Peyer's patch (tissue), 4 donors: ENCODE results near the gene PPP1R3D.

Source experiments
- POLR2A ChIP-seq, 2 donors: fragments of 450-650 bp; IDR thresholded peaks; one replicate each; pipeline ENCODE4 v1.5.1; 2017; ENCODE audit warnings: antibody characterized with exemption in 2 of 2, mild to moderate bottlenecking in 2 of 2, moderate library complexity in 2 of 2
- TF ChIP-seq, protein P1 (sequence below), 6 experiments: fragments of 450-650 bp in 4 of 6; fragments of 200-600 bp in 2 of 6; sonication (generic) in 1 of 6; IDR thresholded peaks; one replicate each; pipeline ENCODE4 v1.5.1; 2017 to 2019; ENCODE audit warnings: antibody characterized with exemption in 6 of 6, mild to moderate bottlenecking in 3 of 6, moderate library complexity in 1 of 6

DNA sequence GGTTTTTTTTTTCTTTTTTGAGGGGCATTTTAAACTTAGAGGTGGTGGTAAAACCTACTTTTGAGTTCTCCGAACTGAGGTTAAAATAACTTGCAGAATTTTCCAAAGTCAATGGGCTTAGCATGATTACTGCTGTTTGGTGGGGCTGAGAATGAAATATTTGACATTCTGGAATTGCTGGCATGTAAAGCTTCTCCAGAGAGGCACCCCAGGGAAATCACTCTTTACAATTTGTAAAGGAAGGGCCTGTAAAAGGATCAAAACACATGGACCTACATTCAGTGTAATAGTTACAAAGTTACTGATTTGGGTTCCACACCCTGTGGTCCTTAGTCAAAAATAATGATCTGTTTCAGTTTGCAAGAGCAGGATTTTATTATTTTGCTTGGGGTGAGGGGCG is 5.6 kb upstream of the PPP1R3D start:
- TF ChIP-seq, protein P1, sequence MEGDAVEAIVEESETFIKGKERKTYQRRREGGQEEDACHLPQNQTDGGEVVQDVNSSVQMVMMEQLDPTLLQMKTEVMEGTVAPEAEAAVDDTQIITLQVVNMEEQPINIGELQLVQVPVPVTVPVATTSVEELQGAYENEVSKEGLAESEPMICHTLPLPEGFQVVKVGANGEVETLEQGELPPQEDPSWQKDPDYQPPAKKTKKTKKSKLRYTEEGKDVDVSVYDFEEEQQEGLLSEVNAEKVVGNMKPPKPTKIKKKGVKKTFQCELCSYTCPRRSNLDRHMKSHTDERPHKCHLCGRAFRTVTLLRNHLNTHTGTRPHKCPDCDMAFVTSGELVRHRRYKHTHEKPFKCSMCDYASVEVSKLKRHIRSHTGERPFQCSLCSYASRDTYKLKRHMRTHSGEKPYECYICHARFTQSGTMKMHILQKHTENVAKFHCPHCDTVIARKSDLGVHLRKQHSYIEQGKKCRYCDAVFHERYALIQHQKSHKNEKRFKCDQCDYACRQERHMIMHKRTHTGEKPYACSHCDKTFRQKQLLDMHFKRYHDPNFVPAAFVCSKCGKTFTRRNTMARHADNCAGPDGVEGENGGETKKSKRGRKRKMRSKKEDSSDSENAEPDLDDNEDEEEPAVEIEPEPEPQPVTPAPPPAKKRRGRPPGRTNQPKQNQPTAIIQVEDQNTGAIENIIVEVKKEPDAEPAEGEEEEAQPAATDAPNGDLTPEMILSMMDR (IDR thresholded peaks at IDR 0.05), result no peak
- TF ChIP-seq POLR2A (IDR thresholded peaks at IDR 0.05), result no peak
